ACHN (cell line): ENCODE results near the gene SYDE2.
"Not testable (repeated sequence)": the region's sequence is repeated elsewhere in the genome, so short reads cannot be mapped to it uniquely, and the experiment has no call there.

Source experiments
- DNase-seq: peaks from one replicate; pipeline ENCODE4 v3.0.0-alpha.2; 2015
- in situ Hi-C: cut with HindIII; loops from 2 replicates; pipeline ENCODE4 v1.10.0; 2017; ENCODE audit warnings: low sequenced_read_pairs, low pct_ligation_motif_present, low pct_unique_long_range_greater_than_20kb

Gene SYDE2

DNA sequence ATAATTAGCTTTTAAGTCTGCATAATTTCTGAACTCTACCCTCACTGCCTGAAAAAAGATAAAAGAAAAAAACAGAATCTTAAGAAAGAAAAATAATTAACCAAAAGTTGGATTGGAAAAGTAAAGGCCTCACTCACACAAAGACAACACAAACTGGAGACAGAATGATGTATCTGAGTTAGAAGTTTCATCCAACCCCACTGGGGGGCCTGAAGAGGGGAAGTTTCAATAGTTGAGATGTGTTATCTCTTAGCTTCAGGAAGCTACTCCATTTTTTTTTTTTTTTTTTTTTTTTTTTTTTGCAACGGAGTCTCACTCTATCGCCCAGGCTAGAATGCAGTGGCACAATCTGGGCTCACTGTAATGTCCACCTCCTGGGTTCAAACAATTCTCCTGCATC, 19.9 kb downstream of the SYDE2 start:
- DNase-seq = no peak
- in situ Hi-C loops = no loop called here

DNA sequence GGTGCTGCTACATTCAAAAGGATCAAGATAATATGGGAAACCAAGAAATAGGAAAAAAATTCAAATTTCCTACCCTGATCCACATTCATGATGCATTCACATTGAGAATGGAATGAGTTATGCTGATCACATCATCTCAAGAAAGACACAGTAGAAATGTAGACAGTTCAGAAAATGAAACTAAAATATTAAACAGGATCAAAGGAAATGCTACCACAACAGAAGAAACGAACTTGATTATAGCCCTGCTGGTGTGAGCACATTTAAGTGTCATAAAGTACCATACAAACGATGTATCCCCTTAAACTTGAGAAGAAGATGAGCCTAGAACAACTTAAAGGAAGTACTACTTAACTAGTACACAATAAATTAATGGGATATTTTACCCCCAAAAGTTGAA, 21.3 kb downstream of the SYDE2 start:
- in situ Hi-C loops = no loop called here
- DNase-seq = no peak

GRCh38 chr1:85178396-85178795, 22.4 kb downstream of the SYDE2 start:
- DNase-seq = no peak
- in situ Hi-C loops = no loop called here

- DNase-seq = no peak
- in situ Hi-C loops = no loop called here
These were observed 26.3 kb downstream of the SYDE2 start for GRCh38 chr1:85174503-85174902.

- DNase-seq = no peak
- in situ Hi-C loops = no loop called here
These were observed 28.0 kb downstream of the SYDE2 start for GRCh38 chr1:85172684-85173337.

DNA sequence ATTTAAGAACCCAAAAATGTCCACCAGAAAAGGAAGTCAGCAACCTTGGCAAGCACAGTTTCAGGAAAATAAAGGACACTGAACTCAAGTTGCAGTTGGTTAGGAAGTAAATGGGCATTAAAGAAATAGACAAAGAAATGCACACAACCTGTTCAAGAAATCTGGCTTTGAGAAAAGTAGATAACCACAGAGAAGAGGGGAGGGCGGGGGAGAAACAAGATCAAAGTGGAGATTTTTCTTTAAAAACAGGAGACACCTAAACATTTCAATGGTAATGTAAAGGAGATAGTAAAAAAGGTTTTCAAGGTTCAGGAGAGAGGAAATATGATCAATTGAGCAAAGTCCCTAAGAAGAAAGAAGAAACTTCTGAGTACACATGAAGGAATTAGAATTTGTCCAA, 29.1 kb downstream of the SYDE2 start:
- in situ Hi-C loops = no loop called here
- no peak for DNase-seq

GRCh38 chr1:85168884-85169283, 31.9 kb downstream of the SYDE2 start:
- in situ Hi-C loops = no loop called here
- no peak for DNase-seq

- in situ Hi-C loops = no loop called here
- no peak for DNase-seq
These were observed 34.5 kb downstream of the SYDE2 start for GRCh38 chr1:85166351-85166750.

DNA sequence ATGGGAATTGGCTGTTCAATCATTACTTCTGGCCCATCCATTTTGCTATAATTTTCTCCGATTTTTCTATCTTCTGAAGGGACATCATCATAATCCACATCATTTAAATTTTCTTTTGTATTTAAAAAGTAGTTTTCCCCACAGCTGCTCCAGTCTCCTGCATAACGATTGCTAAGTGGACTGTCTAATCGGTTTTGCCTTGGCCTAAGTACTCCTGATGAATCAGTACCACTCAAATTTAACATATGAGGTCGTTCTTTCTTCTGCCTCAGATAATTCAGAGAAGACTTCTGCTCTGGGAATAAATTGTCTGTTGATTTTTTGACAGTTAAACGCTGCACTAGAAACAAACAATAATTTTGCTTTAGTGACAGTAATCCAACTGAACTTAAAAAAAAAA, 41.9 kb downstream of the SYDE2 start:
- no peak for DNase-seq
- in situ Hi-C loops = no loop called here

- DNase-seq = no peak
- in situ Hi-C loops = no loop called here
These were observed 43.4 kb downstream of the SYDE2 start for GRCh38 chr1:85157436-85157835.

GRCh38 chr1:85153149-85153891, 47.5 kb downstream of the SYDE2 start:
- DNase-seq = no peak
- in situ Hi-C loops = no loop called here

- no peak for DNase-seq
- in situ Hi-C loops = no loop called here
These were observed 49.4 kb downstream of the SYDE2 start for GRCh38 chr1:85151446-85151845.

DNA sequence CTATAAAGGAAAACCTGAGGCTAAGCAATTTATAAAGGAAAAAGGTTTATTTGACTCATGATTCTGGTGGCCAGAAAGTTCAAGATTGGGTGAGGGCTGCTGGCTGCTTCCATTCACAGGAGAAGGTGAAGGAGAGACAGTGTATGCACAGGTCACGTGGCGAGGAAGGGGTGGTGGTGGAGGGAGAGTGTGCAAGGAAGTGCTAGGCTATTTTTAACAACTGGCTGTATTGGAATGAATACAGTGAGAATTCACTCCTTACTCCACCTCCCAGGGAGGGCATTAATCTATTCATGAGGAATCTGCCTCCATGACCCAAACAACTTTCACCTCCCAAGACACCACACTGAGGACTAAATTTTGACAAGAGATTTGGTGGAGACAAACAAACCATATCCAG, 51.0 kb downstream of the SYDE2 start:
- no peak for DNase-seq
- in situ Hi-C loops = no loop called here

GRCh38 chr1:85148524-85149250, 52.1 kb downstream of the SYDE2 start:
- DNase-seq = no peak
- in situ Hi-C loops = no loop called here

DNA sequence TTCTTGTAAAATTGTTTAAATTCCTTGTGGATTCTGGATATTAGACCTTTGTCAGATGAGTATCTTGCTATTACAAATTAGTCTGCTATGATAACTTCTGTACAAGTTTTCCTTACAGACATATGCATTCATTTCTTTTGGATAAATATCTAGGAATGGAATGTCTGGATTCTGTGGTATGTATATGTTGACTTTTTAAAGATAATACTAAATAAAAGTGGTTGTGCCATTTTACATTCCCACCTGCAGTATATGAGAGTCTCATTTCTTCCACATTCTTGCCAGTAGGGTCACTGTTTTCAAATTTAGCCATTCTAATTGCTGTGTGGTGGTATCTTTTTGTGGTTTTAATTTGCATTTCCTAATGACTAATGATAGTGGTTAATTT, 53.9 kb downstream of the SYDE2 start:
- in situ Hi-C loops = no loop called here
- no peak for DNase-seq

DNA sequence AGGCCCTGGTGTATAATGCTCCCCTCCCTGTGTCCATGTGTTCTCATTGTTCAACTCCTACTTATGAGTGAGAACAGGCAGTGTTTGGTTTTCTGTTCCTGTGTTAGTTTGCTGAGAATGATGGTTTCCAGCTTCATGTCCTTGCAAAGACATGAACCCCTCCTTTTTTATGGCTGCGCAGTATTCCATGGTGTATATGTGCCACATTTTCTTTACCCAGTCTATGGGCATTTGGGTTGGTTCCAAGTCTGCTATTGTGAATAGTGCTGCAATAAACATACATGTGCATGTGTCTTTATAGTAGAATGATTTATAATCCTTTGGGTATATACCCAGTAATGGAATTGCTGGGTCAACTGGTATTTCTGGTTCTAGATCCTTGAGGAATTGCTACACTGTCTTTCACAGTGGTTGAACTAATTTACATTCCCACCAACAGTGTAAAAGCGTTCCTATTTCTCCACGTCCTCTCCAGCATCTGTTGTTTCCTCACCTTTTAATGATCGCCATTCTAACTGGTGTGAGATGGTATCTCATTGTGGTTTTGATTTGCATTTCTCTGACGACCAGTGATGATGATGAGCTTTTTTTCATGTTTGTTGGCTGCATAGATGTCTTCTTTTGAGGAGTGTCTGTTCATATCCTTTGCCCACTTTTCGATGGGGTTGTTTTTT, 54.4 kb downstream of the SYDE2 start:
- in situ Hi-C loops, DNase-seq: not testable (repeated sequence)

- DNase-seq = no peak
These were observed 56.5 kb downstream of the SYDE2 start for GRCh38 chr1:85144351-85144750.

GRCh38 chr1:85142753-85143152, 58.1 kb downstream of the SYDE2 start:
- DNase-seq = no peak
- in situ Hi-C loops = no loop called here

More at GRCh38 chr1:85144351-85144750, 56.5 kb downstream of the SYDE2 start:
- in situ Hi-C loops = no loop called here

- DNase-seq, in situ Hi-C loops: not testable (repeated sequence)
These were observed 62.4 kb downstream of the SYDE2 start for GRCh38 chr1:85138439-85138838.
